Breast epithelium (tissue), 3 donors: Measurements from ENCODE around the gene KIAA1549.

ENCODE experiments used
- POLR2AphosphoS5 ChIP-seq, 3 donors: sonication (generic); formaldehyde crosslinking; IDR thresholded peaks; one replicate each; pipeline ENCODE4 v1.6.1; 2017; ENCODE audit warnings: antibody characterized with exemption in 3 of 3
- TF ChIP-seq, protein P1 (sequence below), 3 donors: fragments of 450-650 bp; IDR thresholded peaks; one replicate each; pipeline ENCODE4 v1.5.1; 2016 to 2017; ENCODE audit warnings: antibody characterized with exemption in 3 of 3, mild to moderate bottlenecking in 3 of 3, moderate library complexity in 3 of 3

DNA sequence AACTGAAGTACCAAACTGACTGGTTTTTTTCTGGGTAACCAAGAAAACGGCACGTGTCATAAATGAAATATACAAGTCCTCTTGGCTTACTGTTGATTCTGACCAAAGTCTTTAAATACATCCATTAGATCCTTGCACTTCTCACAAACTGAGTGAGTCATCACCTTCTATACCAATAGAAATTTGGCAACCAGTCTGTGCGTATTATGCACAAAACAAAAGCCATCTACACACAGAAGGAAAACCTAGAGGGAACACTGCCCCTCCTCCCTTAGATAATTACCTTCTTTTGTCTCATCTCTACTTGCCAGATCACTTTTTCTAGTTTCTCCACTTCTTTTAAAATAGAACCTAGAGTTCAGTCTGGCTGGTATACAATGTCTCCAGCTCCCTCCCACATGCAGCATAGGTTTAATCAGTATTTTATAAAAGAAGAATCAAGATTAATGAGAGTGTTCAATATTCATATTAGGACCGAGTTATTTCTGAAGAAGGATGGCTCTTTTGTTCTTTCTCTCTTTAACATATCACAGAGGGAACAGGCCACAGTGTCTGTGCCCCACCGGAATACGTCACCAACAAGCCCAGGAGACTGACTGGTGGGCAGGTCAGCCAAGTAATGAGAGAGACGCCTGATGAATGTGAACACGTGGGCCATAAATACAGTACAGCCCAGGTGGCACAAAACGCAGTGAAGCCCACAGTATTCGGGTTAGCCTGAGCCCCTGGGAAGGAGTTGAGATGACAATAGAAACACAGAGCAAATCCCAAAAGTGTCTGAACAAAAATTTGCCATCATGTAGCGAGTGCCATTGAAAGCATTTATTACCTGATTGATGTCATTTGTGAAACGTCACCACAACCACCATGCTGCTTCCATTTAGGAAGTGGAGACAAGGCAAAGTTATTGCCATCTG lies 91.3 kb downstream of the KIAA1549 start:
- TF ChIP-seq, protein P1, sequence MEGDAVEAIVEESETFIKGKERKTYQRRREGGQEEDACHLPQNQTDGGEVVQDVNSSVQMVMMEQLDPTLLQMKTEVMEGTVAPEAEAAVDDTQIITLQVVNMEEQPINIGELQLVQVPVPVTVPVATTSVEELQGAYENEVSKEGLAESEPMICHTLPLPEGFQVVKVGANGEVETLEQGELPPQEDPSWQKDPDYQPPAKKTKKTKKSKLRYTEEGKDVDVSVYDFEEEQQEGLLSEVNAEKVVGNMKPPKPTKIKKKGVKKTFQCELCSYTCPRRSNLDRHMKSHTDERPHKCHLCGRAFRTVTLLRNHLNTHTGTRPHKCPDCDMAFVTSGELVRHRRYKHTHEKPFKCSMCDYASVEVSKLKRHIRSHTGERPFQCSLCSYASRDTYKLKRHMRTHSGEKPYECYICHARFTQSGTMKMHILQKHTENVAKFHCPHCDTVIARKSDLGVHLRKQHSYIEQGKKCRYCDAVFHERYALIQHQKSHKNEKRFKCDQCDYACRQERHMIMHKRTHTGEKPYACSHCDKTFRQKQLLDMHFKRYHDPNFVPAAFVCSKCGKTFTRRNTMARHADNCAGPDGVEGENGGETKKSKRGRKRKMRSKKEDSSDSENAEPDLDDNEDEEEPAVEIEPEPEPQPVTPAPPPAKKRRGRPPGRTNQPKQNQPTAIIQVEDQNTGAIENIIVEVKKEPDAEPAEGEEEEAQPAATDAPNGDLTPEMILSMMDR (IDR thresholded peaks at IDR 0.05): no peak
- TF ChIP-seq POLR2AphosphoS5 (IDR thresholded peaks at IDR 0.05): no peak
